WTC11 (cell line): ENCODE results near the gene DCTN1.

ENCODE experiments used
- AFF4 ChIP-seq: sonication (generic); formaldehyde crosslinking; IDR thresholded peaks from 2 replicates; pipeline ENCODE4 v1.8.1; 2023; ENCODE audit warnings: mild to moderate bottlenecking, missing genetic modification reagents, borderline replicate concordance
- AR ChIP-seq: fragments of 250-450 bp; sonication (Bioruptor Pico); IDR thresholded peaks from 2 replicates; pipeline ENCODE4 v1.9.0; 2021; ENCODE audit warnings: mild to moderate bottlenecking
- ATF6 ChIP-seq: sonication (generic); formaldehyde crosslinking; IDR thresholded peaks from 2 replicates; pipeline ENCODE4 v1.8.1; 2023; ENCODE audit warnings: mild to moderate bottlenecking, missing genetic modification reagents
- CTCF ChIP-seq: fragments of 200-600 bp; IDR thresholded peaks from 2 replicates; pipeline ENCODE4 v1.8.0; 2022; ENCODE audit warnings: antibody characterized with exemption
- EMX1 ChIP-seq: fragments of 250-450 bp; sonication (Bioruptor Pico); IDR thresholded peaks from 2 replicates; pipeline ENCODE4 v1.8.0; 2021; ENCODE audit warnings: mild to moderate bottlenecking
- FOXJ3 ChIP-seq: sonication (generic); formaldehyde crosslinking; IDR thresholded peaks from 2 replicates; pipeline ENCODE4 v1.9.0; 2021; ENCODE audit warnings: missing genetic modification reagents, mild to moderate bottlenecking, borderline replicate concordance
- KAT7 ChIP-seq: sonication (generic); formaldehyde crosslinking; IDR thresholded peaks from 2 replicates; pipeline ENCODE4 v1.8.1; 2023; ENCODE audit warnings: missing genetic modification reagents, mild to moderate bottlenecking, borderline replicate concordance
- MAX ChIP-seq: sonication (generic); formaldehyde crosslinking; IDR thresholded peaks from 2 replicates; pipeline ENCODE4 v1.8.0; 2022; ENCODE audit warnings: mild to moderate bottlenecking, missing genetic modification reagents
- RORB ChIP-seq: fragments of 250-450 bp; sonication (Bioruptor Pico); IDR thresholded peaks from 2 replicates; pipeline ENCODE4 v1.9.0; 2021; ENCODE audit warnings: mild to moderate bottlenecking
- SMAD3 ChIP-seq: sonication (generic); formaldehyde crosslinking; IDR thresholded peaks from 2 replicates; pipeline ENCODE4 v1.8.0; 2022; ENCODE audit warnings: missing genetic modification reagents, mild to moderate bottlenecking, borderline replicate concordance
- TP53 ChIP-seq: sonication (generic); formaldehyde crosslinking; IDR thresholded peaks from 2 replicates; pipeline ENCODE4 v1.8.1; 2023; ENCODE audit warnings: mild to moderate bottlenecking, missing genetic modification reagents
- ZBTB21 ChIP-seq: sonication (generic); formaldehyde crosslinking; IDR thresholded peaks from 2 replicates; pipeline ENCODE4 v1.8.1; 2023; ENCODE audit warnings: mild to moderate bottlenecking, missing genetic modification reagents, borderline replicate concordance
- ZNF512 ChIP-seq: sonication (generic); formaldehyde crosslinking; IDR thresholded peaks from 2 replicates; pipeline ENCODE4 v1.8.1; 2022; ENCODE audit warnings: missing genetic modification reagents, borderline replicate concordance

- TF ChIP-seq ATF6 (CRISPR knock-in tag) = no peak
- no peak for TF ChIP-seq ZBTB21
- TF ChIP-seq MAX (CRISPR knock-in tag) = no peak
- TF ChIP-seq CTCF = no peak
- TF ChIP-seq AR (CRISPR knock-in tag) = no peak
- TF ChIP-seq TP53 (CRISPR knock-in tag) = no peak
- TF ChIP-seq EMX1 (CRISPR knock-in tag) = no peak
- TF ChIP-seq ZNF512 (CRISPR knock-in tag) = no peak
- no peak for TF ChIP-seq FOXJ3 (CRISPR knock-in tag)
- no peak for TF ChIP-seq AFF4 (CRISPR knock-in tag)
- no peak for TF ChIP-seq KAT7 (CRISPR knock-in tag)
- no peak for TF ChIP-seq RORB (CRISPR knock-in tag)
- no peak for TF ChIP-seq SMAD3 (CRISPR knock-in tag)
Measured at GRCh38 chr2:74424995-74425406, 44.9 kb upstream of the DCTN1 start.
